NT2/D1 (cell line): Measurements from ENCODE around the gene CACNA2D3.

Experiments used
- SUZ12 ChIP-seq: IDR thresholded peaks from 2 replicates; pipeline ENCODE4 v1.6.1; 2011; ENCODE audit not compliant: insufficient read length, insufficient read depth; ENCODE audit errors: extremely low read depth
- YY1 ChIP-seq: IDR thresholded peaks from 2 replicates; pipeline ENCODE4 v1.6.1; 2011; ENCODE audit not compliant: insufficient read length, insufficient read depth
- ZNF274 ChIP-seq: IDR thresholded peaks from 2 replicates; pipeline ENCODE4 v1.6.1; 2011; ENCODE audit warnings: mild to moderate bottlenecking, low read depth, low read length

DNA sequence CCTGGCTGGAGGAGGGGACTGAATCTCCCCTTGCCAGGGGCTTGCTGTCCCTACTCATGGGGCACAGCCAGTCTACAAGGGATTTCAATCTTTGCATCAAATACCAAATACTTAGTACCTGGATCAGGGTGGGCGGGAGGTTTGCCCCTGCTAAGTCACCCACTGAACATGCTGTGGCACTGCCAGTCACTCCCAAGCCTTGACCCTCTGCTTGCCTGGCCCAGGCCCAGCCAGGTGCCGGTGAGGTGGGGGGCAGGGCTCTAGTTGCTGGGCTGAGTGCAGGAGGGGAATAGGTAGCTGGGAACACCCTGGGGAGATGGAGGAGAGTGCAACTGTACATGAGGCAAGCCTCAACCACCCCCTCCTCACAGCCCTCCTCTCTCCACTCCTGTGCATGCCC, 941.8 kb downstream of the CACNA2D3 start:
- no peak for TF ChIP-seq YY1
- TF ChIP-seq ZNF274: no peak
- TF ChIP-seq SUZ12: no peak
